Middle frontal gyrus (tissue), 1 donor: ENCODE results near the gene RBM10.
"Not testable (repeated sequence)": the region's sequence is repeated elsewhere in the genome, so short reads cannot be mapped to it uniquely, and the experiment has no call there.

Source experiments
- DNase-seq: peaks from one replicate; pipeline ENCODE4 v3.0.0-alpha.2; 2015; ENCODE audit warnings: low spot score; ENCODE audit errors: extremely low spot score

The RBM10 gene

GRCh38 chrX:47144626-47145394 is at the start of gene RBM10, which contains the start of gene NDUFB11:
Gene RBM10, plus strand, starts transcription at chrX:47145221. Its CDS starts 2,261 bp downstream, at chrX:47147482.
Gene NDUFB11, minus strand, starts transcription at chrX:47144702. Its CDS starts 23 bp downstream, at chrX:47144679.
- DNase-seq = peak; percentile 86

- DNase-seq = no peak
These were observed 48.0 kb upstream of the RBM10 start for GRCh38 chrX:47097018-47097417.

- DNase-seq = no peak
These were observed 46.5 kb upstream of the RBM10 start for GRCh38 chrX:47098338-47099094.

GRCh38 chrX:47101206-47101605 is 43.8 kb upstream of the RBM10 start:
- no peak for DNase-seq

- DNase-seq = not testable (repeated sequence)
These were observed 33.9 kb upstream of the RBM10 start for GRCh38 chrX:47110936-47111615.

- DNase-seq = no peak
These were observed 32.6 kb upstream of the RBM10 start for GRCh38 chrX:47112316-47112954.

- not testable (repeated sequence) for DNase-seq
These were observed 28.4 kb upstream of the RBM10 start for GRCh38 chrX:47116551-47117110.

GRCh38 chrX:47124466-47124865 is 20.6 kb upstream of the RBM10 start:
- not testable (repeated sequence) for DNase-seq

GRCh38 chrX:47129157-47129898 is 15.7 kb upstream of the RBM10 start:
- peak; percentile 80 for DNase-seq

GRCh38 chrX:47129899-47130358 is 15.1 kb upstream of the RBM10 start:
- no peak for DNase-seq

GRCh38 chrX:47133493-47133892 is 11.5 kb upstream of the RBM10 start:
- no peak for DNase-seq

GRCh38 chrX:47135650-47136049 is 9.4 kb upstream of the RBM10 start:
- DNase-seq = not testable (repeated sequence)

GRCh38 chrX:47138171-47138570 is 6.8 kb upstream of the RBM10 start:
- DNase-seq = no peak

GRCh38 chrX:47143894-47144625 is 961 bp upstream of the RBM10 start:
- DNase-seq = no peak

GRCh38 chrX:47145395-47146120 is 537 bp downstream of the RBM10 start:
- no peak for DNase-seq

- DNase-seq = no peak
These were observed 1.3 kb downstream of the RBM10 start for GRCh38 chrX:47146121-47146935.

GRCh38 chrX:47146936-47147859 is 2.2 kb downstream of the RBM10 start:
- no peak for DNase-seq
